Stimulated activated naive CD4-positive, alpha-beta T cell (primary cell): ENCODE results near the gene YKT6.
A peak's percentile ranks its signal among the peaks of the same experiment; 100 is the strongest.
"Not testable (repeated sequence)": the region's sequence is repeated elsewhere in the genome, so short reads cannot be mapped to it uniquely, and the experiment has no call there.

Source experiments
- DNase-seq, 6 experiments: peaks; one replicate each; lab custom pipeline; 2025; lab: John Stamatoyannopoulos, UW

Gene YKT6

DNA sequence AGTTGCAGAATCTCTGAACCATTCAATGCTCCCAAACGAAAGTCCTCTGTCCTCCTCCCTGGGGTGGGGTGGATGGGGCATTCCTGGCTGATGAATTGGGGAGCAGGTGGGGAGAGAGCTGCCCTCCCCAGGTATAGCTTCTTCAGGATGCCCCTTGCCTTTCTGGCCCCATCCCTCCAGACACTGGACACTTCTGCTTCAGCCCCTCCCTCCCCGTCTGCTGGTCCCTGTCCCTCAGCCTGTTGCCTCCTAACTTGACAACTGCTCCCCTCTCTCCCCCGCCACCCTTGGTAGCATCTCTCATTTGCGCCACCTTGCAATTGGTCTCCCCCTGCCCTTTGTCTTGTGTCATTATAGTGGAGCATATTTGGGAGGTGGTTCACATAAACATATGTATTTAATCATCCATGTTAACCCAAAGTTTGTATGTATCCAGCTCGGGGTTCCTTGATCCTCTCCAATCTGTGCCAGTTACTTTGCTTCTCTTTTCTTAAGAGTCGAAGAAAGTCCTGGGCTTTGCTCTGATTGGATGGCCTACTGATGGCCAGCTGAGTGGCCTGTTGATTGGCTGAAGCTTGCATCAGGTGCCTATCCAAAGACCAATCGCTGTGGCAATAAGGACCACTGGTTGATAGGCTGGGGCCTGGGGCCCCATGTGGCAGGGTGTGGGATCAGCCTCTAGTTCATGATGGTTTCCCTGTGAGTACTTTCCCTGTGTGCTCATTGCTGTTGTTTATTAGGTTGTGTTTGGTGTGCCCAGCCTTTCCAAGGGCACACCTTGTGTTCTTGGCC lies 7.6 kb upstream of the YKT6 start:
- no peak for DNase-seq

DNA sequence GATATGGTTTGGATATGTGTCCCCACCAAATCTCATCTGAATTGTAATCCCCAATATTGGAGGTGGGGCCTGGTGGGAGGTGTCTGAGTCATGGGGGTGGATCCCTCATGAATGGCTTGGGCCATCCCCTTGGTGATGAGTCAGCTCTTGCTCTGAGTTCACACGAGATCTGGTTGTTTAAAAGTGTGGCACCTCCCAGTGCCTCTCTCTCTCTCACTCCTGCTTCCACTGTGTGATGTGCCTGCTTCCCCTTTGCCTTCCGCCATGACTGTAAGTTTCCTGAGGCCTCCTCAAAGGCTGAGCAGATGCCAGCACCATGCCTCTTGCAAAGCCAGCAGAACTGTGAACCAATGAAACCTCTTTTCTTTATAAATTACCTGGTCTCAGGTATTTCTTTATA lies 6.7 kb upstream of the YKT6 start:
- DNase-seq = no peak

DNA sequence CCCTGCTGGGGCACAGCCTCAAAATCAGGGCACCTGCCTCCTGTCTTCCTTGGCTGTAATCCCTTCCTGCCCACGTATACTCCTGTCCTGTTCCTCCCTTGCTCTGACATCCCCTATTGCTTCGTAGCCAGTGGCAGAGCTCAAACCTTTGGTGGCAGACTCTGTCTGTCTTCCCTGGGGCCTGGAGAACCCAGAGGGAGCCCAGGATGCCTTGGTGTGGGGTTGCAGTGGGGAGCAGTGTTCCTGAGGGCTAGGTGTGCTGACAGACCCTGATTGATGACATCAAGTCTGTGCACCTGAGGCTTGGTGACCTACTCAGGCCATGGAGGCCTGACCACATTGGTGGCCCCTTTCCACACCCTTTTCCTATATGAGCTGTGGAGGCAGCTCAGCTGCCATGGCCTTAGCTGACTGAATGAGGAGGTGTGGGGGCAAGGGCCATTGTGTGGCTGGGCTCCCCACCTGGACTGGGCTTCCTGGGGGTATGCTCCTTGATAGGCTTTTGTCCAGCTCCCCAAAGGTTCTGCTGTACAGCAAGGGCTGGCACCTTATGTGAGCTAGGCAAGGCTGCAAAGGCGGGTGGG lies 6.1 kb upstream of the YKT6 start:
- no peak for DNase-seq

DNA sequence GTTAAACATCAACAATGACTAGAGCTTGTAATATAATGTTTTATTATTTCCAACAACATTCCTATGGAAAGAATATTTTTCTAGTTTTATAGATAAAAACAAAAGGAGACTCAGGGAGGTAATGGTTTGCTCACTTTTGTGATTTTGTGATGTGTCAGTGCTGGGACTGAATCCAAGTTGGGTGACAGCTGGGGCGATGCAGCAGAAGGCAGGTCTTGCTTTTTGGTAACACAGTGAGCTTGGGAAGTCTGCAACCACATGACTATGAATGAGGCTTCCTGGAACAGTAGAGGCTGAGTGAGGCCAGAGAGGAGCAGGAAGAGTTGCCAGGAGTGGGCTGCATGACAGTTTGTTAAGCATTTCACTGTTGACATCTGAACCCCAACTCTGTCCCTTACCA lies 4.9 kb upstream of the YKT6 start:
- no peak for DNase-seq

DNA sequence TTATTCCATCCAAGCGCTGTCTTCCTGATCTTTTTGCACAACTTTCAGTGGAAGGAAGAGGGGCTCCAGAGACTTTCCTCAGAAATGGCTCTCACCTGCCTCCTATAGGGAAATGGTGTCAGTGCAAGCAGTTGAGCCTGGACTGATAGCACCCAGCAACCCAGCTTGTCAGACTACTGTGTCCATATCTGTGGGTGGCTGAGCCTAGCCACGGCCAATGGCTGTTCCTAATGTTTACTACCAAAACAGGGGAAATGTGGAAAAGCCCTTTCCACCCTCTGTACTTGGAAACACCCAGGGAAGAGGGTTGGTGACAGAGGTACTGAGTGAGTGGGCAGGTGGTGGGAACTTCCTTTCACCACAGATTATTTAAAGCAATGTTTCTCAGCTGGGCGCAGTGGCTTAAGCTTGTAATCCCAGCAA lies 4.3 kb upstream of the YKT6 start:
- DNase-seq = peak in 3 of 6 experiments; percentile 2 to 15 (median 3)

DNA sequence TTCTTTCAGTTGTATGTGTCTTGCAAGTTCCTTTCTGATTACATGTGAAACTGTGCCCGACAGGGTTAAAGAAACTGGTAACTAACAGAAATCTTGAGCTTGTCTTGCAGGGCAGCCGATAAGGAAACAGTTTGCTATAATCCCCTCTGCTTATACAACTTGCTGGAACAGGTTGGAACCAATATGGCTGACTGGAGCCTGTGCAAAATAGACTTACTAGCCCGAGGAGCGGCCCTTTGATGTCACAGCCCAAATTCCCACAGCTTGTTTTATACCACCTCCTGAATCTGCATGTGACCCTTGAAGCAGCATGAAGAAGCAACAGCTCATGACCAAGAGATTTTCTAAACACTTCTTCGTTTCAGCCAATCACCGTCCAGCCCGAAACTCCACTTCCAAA lies 3.3 kb upstream of the YKT6 start:
- no peak for DNase-seq

DNA sequence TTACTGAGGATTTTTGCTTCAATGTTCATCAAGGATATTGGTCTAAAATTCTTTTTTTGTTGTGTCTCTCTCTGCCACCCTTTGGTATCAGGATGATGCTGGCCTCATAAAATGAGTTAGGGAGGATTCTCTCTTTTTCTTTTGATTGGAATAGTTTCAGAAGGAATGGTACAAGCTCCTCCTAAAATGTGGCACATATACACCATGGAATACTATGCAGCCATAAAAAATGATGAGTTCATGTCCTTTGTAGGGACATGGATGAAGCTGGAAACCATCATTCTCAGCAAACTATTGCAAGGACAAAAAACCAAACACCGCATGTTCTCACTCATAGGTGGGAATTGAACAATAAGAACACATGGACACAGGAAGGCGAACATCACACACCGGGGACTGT lies 615 bp upstream of the YKT6 start:
- DNase-seq = not testable (repeated sequence)

DNA sequence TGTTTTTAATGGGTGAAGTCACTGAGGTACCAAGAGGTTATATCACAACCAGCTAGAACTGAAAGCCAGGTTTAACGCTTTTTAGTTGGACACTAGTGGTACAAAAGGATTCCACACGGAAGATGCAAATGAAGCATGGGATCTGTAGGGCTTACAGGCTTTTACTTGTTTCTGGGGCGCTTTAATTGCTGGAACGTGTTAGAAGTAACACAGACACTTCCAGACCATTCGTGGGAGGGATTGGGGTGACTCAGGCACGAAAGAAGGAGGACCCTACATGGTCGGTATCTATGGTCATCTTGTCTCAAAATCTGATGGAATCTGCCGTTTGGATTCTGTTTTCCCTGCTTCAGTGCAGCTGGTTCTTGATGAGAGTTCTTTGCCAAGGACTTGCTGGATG lies 1.0 kb downstream of the YKT6 start:
- no peak for DNase-seq

DNA sequence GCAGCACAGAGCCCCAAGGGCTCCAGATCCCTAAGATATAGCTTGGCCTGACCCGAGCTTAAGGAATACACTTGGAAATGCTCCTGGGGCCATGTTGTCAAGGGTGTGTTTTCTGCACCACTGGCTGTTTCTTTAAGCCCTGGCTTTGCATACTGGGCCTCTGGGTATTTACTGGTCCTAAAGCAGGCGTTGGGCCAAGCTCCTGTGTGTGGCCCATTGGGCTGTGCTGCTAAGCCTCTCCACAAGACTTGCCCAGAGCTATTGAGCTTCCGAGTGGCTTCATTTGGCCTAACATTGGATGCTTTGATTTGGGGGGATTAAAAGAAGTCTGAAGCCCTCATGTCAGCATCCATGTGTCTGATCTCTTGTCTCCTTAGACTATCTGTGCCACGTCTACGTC lies 5.2 kb downstream of the YKT6 start:
- DNase-seq = no peak

DNA sequence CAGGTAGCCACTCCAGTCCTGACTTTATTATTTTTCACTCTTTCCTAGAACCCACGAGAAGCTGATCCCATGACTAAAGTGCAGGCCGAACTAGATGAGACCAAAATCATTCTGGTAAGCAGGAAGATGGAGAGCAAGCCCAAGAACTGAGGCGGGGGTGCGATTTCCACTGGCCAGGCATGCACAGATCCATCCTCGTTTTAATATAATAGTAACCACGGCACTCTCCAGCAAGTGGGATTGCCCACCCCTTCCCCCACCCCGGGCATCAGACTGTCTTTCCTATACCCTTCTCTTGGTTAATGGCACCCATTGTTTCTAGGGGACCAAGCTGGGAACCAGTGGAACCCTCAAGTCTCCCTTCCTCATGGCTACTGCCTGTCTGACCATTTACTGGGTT lies 7.3 kb downstream of the YKT6 start:
- no peak for DNase-seq

DNA sequence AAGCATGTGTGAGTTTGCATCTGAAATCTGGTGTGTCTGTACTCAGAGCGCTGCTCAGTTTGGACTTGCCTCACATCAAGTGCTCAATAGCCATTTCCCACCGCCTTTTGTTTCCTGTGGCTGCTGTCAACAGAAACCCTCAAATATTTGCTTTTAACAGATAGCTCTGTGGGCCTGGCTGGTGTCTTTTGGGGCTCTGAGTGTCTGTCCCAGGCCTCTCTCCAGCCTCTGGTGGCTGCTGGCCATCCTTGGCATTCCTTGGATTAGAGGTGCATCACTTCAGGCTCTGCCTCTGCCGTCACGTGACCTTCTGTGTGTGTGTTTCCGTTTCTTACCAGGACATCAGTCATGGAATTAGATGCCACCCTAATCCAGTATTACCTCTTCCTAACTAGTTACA lies 9.3 kb downstream of the YKT6 start:
- no peak for DNase-seq

DNA sequence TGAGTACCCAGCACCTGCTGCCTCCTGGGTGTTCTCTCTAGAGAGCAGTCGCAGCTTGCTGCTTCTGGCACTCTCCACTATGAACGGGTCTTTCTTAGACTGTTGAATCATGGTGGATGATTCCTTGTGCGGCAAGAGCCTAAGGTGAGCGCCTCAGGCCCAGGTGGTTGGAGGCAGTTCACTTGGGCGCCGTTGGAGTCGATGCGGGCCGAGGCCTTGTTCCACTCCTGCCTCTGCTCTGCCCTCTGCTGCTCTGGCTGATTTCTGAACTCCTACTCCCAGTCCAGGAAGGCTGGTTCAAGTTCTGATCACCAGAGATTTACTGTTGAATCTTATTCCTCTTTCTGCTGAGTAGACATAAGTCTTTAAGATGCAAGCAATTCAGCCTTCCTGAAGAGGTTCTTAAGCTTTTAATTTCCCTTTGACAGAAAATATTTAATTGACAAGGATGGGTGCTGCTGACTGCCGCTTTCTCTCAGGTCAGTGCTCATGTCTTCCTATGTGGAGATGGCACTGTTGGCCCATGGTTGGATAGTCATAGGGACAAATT lies 10.4 kb downstream of the YKT6 start:
- no peak for DNase-seq

DNA sequence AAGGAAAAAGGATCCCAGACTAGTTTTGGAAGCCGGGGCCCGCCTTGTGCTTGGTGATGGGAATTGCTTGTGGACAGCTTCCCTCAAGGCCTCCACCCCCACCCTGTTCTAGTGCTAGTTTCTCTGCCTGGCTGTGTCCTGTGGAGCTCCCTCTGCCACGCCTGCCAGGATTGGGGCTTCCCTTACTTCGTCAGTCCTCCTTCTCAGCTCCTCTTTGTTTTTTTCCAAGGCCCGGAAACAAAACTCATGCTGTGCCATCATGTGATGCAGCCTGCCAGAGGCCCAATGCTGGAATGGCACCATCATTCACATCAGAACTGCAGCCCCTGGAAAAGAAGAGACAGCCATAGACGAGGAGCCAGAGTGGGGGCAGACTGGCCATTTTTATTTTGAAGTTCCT lies 11.2 kb downstream of the YKT6 start:
- DNase-seq = no peak

DNA sequence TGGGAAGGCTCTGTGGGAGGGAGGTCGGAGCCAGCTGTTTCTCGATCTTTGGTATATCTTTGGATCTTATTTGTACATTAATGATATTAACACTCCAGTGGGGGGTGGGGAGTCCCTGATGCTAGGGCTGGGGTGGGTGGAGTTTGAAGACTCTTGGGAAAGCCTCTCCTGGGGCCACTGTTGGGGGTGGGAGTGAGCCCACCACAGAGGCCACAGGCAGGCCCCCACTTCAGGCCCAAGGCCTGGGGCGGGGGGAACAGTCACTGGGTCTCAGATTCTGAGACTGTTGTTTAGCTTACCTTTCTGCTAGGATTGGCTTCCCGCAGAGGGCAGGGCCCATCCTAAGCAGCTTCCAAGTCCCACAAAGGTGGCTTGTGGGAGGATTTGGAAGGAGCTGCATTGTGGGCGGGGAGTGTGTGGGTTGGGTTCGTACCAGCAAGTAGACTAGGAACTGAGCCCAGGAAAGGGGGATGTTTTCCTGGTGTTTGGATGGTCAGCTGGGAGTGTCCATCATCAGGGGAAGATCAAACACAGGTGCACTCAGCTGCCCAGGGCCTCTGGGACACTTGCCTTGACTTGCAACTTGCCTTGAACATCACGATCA lies 11.9 kb downstream of the YKT6 start:
- no peak for DNase-seq

DNA sequence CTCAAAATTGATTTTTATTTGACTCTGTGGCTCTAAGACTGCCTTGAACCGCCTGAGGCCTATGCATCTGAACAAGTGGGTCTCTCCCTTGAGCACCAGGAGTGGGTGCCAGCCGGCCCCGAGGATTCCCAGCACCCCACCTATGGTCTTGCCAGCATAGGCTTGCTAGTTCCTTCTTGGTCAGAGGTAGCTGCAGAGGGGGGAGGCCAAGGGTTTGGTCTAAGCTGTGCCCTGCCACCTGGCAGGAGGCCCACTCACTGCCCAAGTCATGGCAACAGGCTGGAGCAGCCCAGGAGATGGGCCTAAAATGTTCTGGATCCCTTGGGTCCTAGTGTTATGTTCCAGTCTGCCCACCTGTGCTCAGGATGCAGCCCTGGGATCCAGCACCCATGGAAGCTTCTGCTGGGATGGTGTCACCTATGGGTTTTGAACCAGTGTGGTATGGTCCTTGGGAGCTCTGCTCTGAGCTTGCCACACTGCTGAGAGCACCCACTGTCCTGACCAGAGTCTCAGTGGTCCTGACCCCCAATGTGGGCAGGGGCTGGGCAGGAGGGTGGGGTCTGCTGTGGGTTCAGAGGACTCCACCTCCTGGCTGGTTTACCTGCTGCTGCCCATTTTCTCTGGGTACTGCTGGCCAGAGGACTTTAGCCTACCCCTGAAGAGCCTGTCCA lies 12.6 kb downstream of the YKT6 start:
- no peak for DNase-seq

DNA sequence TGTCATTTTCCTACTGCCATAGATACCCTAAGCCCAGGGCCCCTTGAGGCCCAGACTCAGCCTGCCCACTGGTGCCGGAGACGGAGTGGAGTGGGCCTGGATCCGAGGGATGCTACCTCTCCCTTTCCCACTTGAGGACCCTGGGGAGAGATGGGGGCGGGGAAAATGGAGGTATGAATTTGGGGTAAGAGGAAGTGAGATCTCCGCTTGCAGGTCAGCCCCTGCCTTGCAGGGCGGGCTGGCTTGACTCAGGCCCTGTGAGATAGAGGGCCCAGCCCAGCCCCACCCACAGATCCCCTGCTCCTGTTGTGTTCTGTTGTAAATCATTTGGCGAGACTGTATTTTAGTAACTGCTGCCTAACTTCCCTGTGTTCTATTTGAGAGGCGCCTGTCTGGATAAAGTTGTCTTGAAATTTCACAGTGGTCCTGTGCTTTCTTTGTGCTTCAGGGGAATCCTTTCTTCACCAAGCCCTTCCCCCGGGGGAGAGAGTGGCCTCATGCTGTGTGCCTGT lies 13.2 kb downstream of the YKT6 start:
- DNase-seq = no peak

DNA sequence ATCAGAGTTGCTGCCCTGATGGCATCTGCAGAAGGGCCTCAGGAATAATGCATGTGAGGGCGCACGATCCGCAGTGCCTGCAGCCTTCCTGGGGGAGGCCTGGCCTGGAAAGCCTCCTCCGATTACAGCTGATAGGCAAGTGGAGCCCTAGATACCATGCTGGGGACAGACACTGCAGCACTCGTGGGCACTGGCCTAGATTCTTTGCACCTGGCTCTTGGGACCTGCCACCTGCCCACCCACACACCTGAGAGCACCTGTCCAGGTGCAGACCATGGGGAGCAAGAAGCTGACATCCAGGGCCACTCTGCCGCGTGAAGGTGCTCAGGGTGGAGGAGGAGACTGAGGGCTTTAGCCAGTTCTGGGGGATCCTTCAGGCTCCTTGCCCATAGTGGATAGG lies 14.8 kb downstream of the YKT6 start:
- DNase-seq = no peak

DNA sequence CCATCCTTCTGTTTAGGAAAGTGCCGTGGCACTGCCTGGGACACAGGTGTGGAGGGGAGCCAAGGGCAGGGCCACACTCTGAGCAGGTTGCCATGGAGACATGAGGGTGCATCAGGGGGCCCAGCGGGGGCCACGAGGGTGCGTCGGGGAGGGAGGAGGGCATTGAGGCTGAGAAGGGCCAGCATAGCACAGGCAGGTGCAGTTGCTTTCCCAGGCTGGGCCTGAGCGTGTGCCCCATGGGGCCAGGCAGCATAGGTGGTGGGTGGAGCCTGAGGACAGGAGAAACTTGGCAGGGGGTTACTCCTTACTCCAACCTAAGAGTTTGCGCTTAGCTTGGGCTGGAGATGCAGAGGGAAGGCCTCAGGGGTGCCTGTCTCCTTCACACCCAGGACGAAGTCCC lies 15.2 kb downstream of the YKT6 start:
- no peak for DNase-seq

DNA sequence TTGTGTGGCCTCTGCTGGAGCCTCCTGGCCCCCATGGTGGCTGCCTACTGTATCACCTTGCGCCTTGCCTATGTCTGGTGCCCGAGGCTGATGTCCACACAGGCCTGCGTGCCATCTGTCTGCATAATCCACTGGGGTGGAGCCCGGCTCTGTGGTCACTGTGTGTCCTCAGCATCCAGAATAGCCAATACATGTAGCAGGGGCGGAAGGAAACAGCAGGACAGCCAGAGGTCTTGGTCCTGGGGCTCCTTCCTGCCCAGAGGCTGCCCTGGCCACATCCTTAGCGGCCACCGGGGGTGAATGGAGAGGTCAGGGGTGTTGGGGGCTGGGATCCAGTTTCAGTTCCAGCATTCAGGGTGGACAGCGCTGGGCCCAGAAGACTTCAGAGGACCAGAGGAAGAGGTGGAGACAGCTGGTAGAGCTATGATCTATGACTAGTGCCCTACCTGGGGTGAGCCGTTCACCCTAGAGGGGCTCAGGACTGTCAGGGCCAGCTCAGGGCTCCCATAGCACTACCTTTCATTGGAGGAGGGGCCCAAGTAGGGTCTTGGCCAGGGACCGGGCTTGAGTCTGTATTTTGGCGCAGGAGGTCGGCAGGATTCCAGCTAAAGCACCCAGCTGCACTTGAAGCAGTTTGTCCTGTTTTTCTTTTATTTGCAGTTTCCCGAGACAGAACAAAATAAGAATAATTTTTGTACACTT lies 15.9 kb downstream of the YKT6 start:
- no peak for DNase-seq

DNA sequence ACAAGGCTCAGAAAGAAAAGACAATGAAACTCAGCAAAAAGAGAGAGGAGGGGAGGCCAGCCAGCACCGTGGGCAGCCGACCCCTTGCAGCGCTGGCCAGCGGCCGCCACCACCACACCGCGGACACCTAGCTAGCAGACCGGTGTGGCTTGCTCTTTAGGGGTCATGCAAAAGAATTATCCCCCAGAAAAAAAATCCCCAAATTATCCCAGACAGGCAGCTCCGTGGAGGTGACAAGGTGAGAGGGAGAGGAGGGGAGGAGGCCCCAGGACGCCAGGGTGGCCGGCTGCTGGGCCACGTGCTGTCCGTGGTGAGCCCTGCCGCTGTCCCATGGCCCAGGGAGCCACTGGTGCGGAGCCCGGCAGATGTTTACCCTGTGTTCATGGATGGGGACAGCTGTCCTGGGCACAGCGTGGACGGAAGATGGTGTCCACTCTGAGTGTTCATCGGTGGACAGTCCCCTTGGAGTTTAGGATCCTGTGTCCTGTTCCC lies 16.5 kb downstream of the YKT6 start:
- no peak for DNase-seq

DNA sequence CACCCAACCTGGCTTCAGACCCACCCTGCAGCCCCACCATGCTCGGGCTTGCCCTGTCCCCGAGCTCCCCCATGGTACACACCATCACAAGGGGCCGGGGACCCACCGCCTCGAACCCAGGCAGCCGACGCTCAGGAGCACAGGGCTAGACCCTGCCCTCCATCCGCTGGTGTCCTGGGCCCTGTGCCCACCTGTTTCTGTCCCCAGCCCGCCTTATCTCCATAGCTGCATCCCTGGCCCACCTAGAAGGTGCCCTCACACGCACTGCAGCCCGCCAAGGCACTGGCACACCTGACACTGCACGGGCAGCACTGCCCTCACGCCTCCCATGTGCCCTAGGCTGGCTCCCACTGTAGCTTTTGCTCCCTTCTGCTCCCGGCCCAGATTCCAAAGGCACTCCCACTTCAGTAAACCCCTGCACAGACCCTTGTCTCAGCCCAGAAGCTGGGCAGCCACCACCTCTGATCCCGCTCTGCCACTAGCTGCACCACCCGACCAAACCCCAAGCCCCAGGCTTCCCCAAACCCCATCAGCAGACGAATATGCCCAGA lies 17.1 kb downstream of the YKT6 start:
- DNase-seq = no peak
